Progenitor cell of endocrine pancreas (in vitro differentiated cells): Measurements from ENCODE around the gene HS6ST3. TPM values are rescaled to one million over a fixed set of nuclear protein-coding genes. Genes with fewer than 3 reads are reported as not detected.

Experiments
- DNase-seq: peaks from one replicate; pipeline ENCODE4 v3.0.0; 2021; ENCODE audit warnings: low spot score; ENCODE audit not compliant: unreplicated experiment
- H3K27ac Mint-ChIP-seq: 2 replicates; pipeline ENCODE4 v1.8.0; 2021; ENCODE audit warnings: mild to moderate bottlenecking, moderate library complexity, mixed read lengths
- H3K27me3 Mint-ChIP-seq: 2 replicates; pipeline ENCODE4 v1.8.0; 2021; ENCODE audit warnings: mixed read lengths
- H3K36me3 Mint-ChIP-seq: 2 replicates; pipeline ENCODE4 v1.8.0; 2022; ENCODE audit warnings: mixed read lengths; ENCODE audit not compliant: insufficient read depth
- H3K4me1 Mint-ChIP-seq: 2 replicates; pipeline ENCODE4 v1.8.0; 2021; ENCODE audit warnings: low read depth, mixed read lengths
- H3K4me3 Mint-ChIP-seq: 2 replicates; pipeline ENCODE4 v1.8.0; 2021; ENCODE audit warnings: low read depth, mild to moderate bottlenecking, moderate library complexity, mixed read lengths
- H3K9me3 Mint-ChIP-seq: 2 replicates; pipeline ENCODE4 v1.8.0; 2021; ENCODE audit warnings: low read depth, mixed read lengths
- total RNA-seq: library from RNA; stranded (reverse); gene quantifications from 2 replicates; pipeline ENCODE4 v1.2.1, GENCODE V29; 2021
- TF ChIP-seq, protein P1 (sequence below): fragments of 200-600 bp; sonication (generic); IDR thresholded peaks from one replicate; pipeline ENCODE4 v1.5.0; 2021; ENCODE audit warnings: antibody characterized with exemption, mild to moderate bottlenecking; ENCODE audit not compliant: unreplicated experiment

The HS6ST3 gene
- total RNA-seq, 1 donor from 2014 or later, result 0.84 TPM

DNA sequence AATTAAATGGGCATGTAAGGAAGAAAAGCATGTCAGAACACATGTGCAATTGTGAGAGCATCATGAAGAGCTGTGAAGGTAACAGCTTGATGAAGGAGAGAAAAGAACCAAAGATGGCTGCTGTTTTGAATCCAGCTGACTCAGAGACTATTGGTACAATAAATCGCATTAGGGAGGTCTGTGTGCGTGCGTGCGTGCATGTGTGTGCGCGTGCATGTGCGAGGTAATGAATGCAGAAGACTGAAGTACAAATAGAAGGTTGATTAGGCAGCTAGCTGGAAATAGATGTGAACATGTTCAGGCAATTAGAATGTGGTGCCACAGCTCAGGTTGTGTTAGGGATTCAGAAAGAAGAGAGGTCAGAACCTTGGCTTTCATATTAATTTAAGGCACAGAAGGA, 463.9 kb downstream of the HS6ST3 start:
- Mint-ChIP-seq H3K9me3 (no peaks in the 10 kb centered on the region), H3K36me3 (no peaks in the 10 kb centered on the region), H3K27ac (no peak overlapping the region), H3K27me3 (no peaks in the 10 kb centered on the region), H3K4me3 (no peak overlapping the region), H3K4me1 (no peaks in the 10 kb centered on the region)
- no peak for DNase-seq
- TF ChIP-seq, protein P1, sequence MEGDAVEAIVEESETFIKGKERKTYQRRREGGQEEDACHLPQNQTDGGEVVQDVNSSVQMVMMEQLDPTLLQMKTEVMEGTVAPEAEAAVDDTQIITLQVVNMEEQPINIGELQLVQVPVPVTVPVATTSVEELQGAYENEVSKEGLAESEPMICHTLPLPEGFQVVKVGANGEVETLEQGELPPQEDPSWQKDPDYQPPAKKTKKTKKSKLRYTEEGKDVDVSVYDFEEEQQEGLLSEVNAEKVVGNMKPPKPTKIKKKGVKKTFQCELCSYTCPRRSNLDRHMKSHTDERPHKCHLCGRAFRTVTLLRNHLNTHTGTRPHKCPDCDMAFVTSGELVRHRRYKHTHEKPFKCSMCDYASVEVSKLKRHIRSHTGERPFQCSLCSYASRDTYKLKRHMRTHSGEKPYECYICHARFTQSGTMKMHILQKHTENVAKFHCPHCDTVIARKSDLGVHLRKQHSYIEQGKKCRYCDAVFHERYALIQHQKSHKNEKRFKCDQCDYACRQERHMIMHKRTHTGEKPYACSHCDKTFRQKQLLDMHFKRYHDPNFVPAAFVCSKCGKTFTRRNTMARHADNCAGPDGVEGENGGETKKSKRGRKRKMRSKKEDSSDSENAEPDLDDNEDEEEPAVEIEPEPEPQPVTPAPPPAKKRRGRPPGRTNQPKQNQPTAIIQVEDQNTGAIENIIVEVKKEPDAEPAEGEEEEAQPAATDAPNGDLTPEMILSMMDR, result no peak

- Mint-ChIP-seq H3K36me3 (no peaks in the 10 kb centered on the region), H3K4me1 (no peaks in the 10 kb centered on the region), H3K4me3 (no peak overlapping the region), H3K27me3 (no peaks in the 10 kb centered on the region), H3K27ac (no peak overlapping the region), H3K9me3 (no peaks in the 10 kb centered on the region)
- DNase-seq, result no peak
- TF ChIP-seq, protein P1, result no peak
Measured at GRCh38 chr13:96573563-96573962, 483.7 kb downstream of the HS6ST3 start.

GRCh38 chr13:96575423-96576320, 485.8 kb downstream of the HS6ST3 start:
- H3K4me3 Mint-ChIP-seq, result no peak overlapping the region
- no peaks in the 10 kb centered on the region for H3K36me3 Mint-ChIP-seq
- DNase-seq, result no peak
- no peaks in the 10 kb centered on the region for H3K27me3 Mint-ChIP-seq
- no peaks in the 10 kb centered on the region for H3K9me3 Mint-ChIP-seq
- H3K4me1 Mint-ChIP-seq, result peaks cover 3% of the 10 kb centered on the region
- H3K27ac Mint-ChIP-seq, result no peak overlapping the region
- TF ChIP-seq, protein P1, result no peak

GRCh38 chr13:96581741-96582140, 491.8 kb downstream of the HS6ST3 start:
- Mint-ChIP-seq H3K27me3 (no peaks in the 10 kb centered on the region), H3K27ac (no peak overlapping the region), H3K9me3 (peaks cover 3% of the 10 kb centered on the region), H3K4me3 (no peak overlapping the region), H3K4me1 (peaks cover 3% of the 10 kb centered on the region), H3K36me3 (no peaks in the 10 kb centered on the region)
- no peak for DNase-seq
- TF ChIP-seq, protein P1, result no peak

DNA sequence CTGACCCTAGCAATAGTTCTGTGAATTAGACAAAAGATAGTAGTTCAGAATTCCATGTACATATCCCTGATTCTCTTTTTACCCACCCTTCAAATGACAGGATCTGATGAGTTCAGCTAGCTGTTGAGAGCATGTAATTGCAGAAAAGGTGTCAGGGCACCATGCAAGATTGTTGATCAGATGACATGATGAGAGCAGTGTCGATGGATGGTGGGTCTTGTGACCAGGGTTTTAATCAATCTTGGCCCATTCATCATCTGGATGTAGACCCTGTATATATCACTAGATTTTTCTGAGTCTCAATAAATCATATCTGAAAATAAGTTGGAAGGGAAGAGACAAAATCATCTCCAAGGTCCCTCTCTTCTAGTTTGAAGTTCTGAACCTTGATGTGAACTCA, 525.3 kb downstream of the HS6ST3 start:
- H3K4me1 Mint-ChIP-seq, result peaks cover 2% of the 10 kb centered on the region
- H3K27me3 Mint-ChIP-seq, result no peaks in the 10 kb centered on the region
- TF ChIP-seq, protein P1, result no peak
- no peak overlapping the region for H3K27ac Mint-ChIP-seq
- H3K4me3 Mint-ChIP-seq, result no peak overlapping the region
- H3K36me3 Mint-ChIP-seq, result no peaks in the 10 kb centered on the region
- DNase-seq, result no peak
- peaks cover 5% of the 10 kb centered on the region for H3K9me3 Mint-ChIP-seq
